Ovary (tissue), 3 donors: ENCODE results near the gene LAMA1.

ENCODE experiments used
- CTCF ChIP-seq, 3 donors: fragments of 450-650 bp in 2 of 3; fragments of 200-600 bp in 1 of 3; IDR thresholded peaks; one replicate each; pipeline versions ENCODE4 v1.5.1 to v1.8.0; 2016 to 2022; ENCODE audit warnings: antibody characterized with exemption in 3 of 3, mild to moderate bottlenecking in 1 of 3
- POLR2A ChIP-seq: fragments of 450-650 bp; IDR thresholded peaks from one replicate; pipeline ENCODE4 v1.6.1; 2017; ENCODE audit warnings: antibody characterized with exemption, mild to moderate bottlenecking, moderate library complexity
- donor health status: DM: no; HTN: no; CAD: no.

- TF ChIP-seq CTCF (IDR thresholded peaks at IDR 0.05) (no peak), POLR2A (no peak)
Observed at GRCh38 chr18:7056026-7056425, 61.6 kb downstream of the LAMA1 start.
